ENCODE data around the gene PSG7.
"Not testable (repeated sequence)": the region's sequence is repeated elsewhere in the genome, so short reads cannot be mapped to it uniquely, and the experiment has no call there.

PSG7 gene

DNA sequence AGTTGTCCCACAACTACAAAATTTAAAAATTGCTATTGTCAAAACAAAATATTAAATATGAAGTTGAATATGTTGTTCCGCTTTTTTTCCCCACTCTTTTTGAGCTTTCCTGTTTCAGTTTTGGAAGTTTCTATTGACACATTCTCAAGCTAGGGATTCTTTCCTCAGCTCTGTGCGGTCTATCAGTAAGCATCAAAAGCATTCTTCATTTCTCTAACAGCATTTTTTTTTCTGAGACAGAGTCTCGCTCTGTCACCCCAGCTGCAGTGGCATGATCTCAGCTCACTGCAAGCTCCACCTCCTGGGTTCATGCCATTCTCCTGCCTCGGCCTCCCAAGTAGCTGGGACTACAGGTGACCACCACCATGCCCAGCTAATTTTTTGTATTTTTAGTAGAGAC is 24.1 kb downstream of the PSG7 start:
- not testable (repeated sequence) for DNase-seq

DNA sequence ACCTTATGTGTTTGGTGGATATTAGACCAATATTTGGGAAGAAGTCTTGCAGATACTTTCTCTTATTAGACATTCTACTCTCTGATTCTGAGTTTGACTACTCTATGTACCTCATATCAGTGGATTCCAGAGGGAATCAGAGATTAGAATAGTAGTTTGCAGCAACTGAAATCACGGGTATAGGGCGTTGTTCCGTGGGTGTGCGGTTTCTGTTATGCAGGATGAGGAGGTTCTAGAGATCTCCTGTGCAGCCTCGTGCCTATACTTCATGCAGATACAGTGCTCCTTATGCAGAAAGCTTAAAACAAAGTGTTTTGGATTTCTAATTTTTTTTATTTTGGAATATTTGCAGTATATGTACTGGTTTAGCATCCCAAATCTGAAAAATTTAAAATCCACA is 25.3 kb downstream of the PSG7 start:
- not testable (repeated sequence) for DNase-seq

DNA sequence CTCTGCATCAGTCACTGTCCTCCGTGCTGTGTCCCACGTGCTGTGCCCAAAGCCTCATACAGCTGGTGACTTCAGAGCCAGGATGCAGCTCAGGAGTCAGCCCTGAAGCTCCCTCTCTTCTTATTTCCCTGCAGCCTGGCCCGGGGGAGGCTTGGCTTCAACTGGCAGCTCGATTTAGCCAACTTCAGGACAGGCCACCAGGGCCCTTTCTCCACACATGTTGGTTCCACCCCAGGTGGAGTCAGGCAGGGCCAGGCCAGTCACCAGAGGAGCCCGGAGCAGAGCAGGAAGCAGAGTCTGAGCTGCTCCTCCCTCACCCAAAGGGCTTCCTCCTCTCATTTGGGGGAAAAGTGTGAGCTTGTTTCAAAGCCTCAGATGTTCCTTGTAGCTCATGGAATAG is 30.8 kb downstream of the PSG7 start:
- not testable (repeated sequence) for DNase-seq

DNA sequence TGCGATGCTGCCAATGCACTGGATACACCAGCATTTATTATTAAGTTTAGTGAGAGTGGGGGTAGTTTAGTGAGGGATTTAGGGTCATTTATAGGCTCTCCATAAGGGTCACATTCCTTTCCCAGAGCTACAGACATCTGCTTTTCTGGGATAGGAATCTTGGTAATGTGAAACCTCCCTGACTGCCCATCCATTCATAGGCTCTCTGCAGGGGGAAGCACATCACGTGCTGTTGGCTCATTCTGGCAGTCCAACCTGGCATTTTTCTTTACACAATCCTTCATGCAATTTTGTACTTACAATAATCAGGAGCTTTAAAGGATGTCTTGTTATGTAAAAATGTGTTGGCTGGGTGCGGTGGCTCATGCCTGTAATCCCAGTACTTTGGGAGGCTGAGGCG is 36.4 kb downstream of the PSG7 start:
- DNase-seq, result not testable (repeated sequence)

DNA sequence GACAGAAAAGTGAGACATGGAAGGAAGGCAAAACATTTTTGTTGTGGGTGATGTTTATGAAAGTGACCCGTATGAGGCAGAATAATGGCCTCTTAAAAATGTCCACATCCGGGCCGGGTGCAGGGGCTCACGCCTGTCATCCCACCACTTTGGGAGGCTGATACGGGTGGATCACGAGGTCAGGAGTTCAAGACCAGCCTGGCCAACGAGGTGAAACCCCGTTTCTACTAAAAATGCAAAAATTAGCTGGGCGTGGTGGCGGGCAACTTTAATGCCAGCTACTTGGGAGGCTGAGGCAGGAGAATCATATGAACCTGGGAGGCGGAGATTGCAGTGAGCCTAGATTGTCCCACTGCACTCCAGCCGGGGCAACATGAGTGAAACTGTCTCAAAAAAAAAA is 37.3 kb downstream of the PSG7 start:
- not testable (repeated sequence) for DNase-seq

DNA sequence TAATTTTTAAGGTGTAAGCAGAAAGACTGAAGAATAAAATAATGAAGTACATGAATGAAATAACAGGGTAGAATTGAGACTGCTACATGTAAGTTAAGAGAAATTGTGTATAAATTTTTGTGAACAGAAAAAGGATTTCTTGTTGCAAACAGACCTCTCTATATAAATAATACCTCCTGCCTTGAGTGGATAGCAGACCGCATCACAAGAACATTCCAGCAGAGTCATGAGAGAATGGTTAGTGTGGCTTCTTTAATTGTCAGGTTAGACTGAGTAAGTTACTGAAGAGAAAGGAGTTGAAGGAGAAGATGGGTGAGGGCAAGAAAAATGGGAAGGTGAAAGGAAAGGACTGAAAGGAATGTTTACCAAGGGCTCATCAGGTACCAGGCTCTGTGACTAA is 37.9 kb downstream of the PSG7 start:
- DNase-seq, result not testable (repeated sequence)

DNA sequence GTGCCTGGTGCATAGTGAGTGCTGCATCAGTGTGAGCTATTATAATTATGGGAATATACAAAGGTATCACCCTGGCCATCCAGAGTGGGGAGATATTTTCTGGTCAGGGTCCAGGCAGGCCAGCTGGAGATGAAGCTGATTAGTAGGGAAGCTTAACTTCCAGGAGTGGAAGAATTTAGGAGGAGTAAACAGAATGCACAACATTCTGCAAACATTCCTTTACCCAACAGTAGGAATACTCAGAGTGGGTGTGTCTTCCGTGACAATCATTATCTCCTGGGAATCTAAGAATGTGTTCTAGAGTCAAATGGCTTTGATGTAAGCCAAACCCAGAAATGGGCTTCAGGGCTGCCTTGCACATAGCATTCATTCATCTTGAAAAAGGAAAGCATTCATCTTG is 38.4 kb downstream of the PSG7 start:
- DNase-seq, result not testable (repeated sequence)

DNA sequence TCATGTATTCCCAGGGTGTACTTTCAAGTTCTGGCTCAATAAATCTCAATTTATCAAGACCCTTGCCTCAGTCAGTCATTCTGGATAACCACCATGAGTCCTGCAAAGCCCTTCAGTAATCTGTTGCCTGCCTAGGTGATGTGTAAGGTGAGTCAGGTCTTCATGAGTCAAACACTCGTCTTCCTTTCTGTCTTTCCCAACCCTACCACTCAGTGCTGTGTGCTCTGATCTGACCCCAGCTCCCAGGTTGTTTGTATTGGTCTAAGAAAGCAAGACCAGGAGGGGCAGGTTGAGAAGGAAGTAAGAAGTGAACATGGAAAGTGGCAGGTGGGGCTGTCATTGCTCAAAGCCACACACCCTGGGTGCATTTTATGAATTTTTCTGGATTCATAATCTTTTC is 39.3 kb downstream of the PSG7 start:
- not testable (repeated sequence) for DNase-seq

DNA sequence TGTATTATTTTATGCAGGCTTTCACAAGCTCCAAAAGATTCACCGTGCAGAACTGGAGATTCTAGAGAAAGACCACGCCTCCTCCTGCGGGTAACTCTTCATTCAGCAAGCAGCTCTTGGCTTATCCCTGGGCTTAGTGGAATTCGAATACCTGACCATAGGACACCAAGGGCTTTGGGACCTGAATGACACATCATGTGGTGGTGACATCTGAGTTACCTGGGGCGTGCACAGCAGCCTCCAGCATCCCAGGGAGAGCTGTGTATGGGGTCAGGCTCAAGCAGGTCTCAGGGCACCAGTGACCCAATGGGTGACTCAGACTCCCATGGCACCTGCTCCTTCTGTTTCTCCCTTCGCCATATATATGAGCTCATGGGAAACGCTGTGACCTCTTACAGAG is 46.6 kb downstream of the PSG7 start:
- not testable (repeated sequence) for DNase-seq

DNA sequence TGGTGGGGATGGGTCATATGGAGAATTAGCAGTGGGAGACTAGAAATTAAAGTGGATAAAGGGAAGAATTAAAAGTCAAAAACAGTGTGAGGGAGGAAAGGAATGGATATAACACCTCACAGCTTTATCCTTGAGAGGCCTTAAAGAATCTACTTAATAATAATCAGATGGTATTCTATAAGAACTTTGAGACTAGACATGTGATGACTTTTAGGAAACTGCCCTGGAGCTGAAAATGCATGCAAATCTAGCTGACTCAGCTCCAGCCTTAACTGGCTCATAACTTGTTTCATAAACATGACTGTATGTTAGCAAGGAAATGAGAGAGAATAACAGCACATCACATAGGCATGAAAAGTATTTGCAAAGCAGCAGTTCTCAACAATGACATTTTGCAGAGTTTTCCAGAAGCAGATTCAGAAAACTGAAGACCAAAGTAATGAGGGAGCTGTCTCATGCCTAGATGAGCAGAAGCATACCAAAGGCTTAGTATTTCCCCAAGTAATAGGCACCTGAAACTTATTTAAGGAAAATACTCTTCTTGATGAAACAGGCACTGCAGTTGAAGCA is 49.0 kb downstream of the PSG7 start:
- DNase-seq, result not testable (repeated sequence)

DNA sequence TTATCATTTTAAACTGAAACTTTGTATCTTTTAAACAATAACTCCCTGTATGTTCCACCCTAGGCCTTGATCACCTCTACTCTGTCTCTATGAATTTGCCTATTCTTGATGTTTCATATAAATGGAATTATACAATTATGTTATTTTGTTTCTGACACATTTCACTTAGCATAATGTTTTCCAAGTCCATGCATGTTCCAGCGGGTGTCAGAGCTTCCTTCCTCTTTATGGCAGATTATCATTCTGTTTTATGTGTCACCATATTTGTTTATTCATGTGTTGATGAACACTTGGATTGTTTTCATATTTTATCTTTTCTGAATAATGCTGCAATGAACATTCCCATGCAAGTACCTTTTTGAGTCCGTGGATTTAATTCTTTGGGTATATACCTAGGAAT is 54.3 kb downstream of the PSG7 start:
- not testable (repeated sequence) for DNase-seq

DNA sequence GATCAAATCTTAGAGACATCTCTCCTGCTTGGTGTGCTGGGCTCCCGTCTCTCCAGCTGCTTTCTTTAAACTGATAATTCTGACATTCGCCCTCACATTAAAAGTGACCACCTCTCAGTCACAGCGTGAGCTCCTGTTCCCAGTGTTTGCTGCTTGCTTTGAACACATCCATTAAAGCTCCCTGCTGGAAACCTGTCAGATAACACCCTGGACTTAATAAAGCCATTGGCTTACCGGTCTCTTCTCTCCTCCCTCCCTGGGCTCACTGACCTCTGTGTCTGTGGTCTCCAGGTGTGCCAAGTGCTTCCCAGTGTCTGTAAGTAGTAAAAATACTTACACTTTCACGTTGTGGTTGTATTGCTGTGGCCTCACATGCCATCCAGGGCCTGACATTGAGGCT is 55.0 kb downstream of the PSG7 start:
- not testable (repeated sequence) for DNase-seq

DNA sequence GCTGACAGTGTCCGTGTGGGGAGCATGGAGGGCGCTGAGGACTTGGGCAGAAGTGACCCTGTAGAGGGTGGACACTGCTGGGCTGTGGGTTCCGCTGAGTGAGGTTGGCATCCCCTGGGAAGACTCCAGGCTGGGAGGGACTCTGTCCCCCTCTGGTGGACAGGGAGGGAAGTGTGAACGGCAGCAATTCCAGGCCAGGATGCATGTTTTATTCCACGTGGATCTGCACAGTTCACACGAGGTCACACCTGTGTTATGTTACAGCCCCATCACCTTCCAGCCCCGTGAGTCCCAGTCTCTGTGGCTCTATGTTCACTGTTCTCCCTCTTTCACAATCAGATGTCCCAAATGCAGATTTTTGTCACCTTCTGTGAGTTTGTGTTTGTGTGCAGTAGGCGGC is 55.7 kb downstream of the PSG7 start:
- not testable (repeated sequence) for DNase-seq

DNA sequence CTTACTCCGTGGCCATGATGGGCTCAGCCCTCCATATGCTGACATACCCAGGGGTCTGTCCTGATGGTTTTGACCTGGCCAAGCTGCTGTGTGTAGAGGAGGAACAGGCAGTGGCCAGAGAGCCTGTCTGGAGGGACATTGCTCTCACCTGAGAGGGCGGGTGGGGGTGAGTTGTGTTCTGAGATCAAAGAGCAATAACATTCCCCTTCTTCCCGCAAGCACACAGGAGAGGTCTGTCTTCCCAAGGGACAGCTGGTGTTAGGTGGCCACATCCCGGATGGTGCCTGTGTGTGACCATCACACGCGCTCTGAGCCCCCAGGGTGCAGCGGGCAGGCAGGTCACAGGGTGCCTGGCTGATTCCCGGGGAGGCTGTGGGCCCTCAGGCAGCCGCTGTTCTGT is 56.4 kb downstream of the PSG7 start:
- DNase-seq, result not testable (repeated sequence)

DNA sequence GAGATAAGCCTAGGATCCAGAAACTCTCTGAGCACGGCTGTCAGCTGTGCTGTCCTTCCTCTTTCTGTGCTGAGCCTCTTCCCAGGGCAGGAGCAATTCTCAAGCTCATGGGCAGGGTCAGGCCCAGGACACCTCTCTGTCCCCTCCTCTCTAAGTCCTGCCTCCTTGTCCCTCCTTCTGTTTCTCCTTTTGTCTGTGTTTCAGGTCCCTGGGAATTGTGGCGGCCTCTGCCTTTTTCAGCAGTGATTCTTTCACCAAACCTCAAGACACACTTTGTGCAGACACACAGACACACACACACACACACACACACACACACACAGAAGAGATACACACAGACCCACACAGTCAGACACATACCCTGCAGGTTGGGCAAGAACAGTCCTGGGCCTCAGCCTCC is 57.4 kb downstream of the PSG7 start, which contains the start of gene PSG1:
PSG1 (minus strand) TSS at position 101 of the 400 bp plus-strand sequence. CDS start 132 bp downstream, outside the sequence.
- DNase-seq, result no peak

DNA sequence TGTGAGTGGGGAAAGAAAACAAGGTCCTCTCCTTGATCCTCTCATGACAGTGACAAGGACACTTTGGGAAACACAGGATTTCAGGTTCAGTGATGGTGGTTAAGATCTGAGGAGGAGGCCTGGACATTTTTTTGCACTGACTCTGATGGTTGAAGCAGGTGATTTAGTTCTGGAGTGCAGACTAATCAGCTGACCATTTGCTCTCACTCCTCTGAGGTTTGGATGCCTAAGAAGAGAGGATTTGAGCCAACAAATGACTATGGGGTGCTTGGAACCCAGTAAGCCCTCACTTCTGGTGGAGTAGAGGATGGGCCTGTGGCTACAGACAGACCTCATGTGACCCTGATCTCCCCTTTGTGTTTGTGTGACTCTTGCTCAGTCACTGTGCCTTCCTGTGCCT is 60.4 kb downstream of the PSG7 start:
- not testable (repeated sequence) for DNase-seq

DNA sequence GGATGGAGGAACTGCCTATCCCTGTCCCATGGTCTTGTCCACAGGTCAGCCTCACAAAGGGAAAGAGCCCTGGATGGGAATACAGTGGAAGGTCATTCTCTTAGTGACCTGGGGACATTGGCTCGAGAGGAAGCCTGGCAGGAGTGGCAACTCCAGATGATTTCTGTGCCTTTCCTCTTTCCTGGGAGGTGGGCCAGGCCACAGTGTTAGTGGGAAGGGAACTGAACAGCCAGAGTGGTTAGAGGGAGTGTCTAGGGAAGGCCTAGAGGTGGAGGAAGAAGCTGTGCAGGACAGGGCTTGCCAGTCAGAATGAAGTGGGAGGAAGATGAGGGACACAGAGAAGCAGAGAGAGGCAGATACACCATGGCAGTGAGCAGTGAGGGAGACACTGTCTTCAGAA is 61.1 kb downstream of the PSG7 start:
- DNase-seq, result not testable (repeated sequence)

DNA sequence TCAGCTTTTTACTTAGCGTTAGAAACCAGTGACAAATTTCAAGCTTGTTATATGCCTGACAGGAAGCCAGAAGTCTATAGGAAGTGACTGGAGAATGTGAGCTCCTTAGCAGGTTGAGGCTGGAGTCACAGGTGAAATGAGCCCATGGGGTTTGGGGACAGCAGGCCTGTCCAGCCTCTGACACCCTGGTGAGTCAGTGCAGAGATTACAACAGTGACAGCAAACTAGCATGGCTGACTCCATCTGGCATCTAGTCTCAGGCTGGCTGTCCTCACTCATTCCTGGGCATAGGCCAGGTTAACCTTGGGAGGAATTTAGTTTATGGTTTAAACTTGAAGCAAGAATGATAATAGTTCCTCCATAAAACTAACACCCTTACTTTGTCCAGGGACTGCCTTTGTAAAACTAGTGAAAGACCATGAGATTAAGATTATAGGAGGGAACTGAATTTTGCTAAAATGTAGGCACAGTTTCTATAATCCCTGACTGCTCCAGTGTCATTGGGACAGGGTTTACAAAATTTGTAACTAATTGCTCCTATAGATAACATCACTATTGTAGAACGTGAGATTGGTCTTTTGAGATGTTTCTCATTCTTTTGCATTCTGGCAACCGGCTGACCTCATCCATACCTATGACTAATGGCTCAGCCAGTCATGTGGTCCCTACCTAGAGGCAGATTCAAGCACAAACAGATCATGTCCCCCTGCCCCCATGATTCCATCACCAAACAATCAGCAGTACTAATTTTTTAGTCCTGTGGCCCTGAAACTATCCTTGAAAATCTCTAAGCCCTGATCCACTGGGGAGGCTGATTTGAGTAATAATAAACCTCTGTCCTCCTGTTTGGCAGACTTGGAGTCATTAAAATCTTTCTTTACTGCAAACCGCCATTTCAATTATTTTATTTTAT is 61.9 kb downstream of the PSG7 start:
- DNase-seq, result not testable (repeated sequence)

DNA sequence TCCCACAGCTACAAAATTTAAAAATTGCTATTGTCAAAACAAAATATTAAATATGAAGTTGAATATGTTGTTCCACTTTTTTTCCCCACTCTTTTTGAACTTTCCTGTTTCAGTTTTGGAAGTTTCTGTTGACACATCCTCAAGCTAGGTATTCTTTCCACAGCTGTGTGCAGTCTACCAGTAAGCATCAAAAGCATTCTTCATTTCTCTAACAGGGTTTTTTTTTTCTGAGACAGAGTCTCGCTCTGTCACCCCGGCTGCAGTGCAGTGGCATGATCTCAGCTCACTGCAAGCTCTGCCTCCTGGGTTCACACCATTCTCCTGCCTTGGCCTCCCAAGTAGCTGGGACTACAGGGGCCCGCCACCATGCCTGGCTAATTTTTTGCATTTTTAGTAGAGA is 62.9 kb downstream of the PSG7 start:
- not testable (repeated sequence) for DNase-seq

Measured in 8988T (cell line).